HL-60/S4 (cell line): ENCODE results near the gene RRP1.

Experiments used
- in situ Hi-C: fragments of 300-500 bp; cut with MboI; formaldehyde crosslinking; loops from 2 replicates; pipeline ENCODE4 v1.14.3; 2022; ENCODE audit warnings: low sequenced_read_pairs

The RRP1 gene

DNA sequence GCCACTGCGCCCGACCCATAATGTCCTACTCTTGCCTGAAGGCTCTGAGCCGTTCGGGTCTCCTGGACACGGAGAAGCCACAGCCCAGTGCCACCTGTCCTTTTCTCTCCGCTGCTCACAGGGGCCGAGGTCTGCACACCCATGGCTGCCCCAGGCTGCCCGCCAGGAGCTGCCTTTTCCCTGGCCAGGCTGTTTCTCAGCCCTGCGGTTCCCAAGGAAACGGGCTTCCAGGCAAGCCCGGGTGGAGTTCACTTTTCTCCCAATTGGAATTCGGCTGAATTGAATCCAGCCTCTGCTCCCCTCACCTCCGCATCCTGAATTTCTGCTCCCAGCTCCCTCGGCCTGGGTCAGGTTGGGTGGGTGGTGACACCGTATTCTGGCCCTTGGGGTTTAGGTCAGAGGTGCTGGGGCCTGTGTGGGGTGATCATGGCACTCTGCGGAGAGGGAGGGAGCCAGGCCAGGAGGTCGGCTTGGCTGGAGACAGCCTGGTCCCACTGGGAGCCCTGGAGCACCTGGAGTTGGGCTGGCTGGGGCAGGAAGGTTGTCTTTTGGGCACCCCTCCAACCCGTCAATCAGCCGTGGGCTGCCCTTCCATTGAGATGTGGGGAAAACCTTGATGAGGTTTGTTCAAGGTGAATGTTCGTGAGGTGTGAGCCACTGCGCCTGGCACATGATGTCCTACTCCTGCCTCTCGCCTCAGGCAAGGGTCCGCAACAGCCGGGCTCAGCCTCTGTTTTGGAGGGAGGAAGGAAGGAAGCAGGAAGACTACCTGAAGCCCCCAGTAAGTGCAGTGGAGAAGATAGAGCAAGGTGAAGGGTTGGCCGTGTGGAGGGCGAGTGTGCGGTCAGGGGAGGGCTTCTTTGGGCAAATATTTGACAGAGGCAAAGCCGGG is 25.1 kb downstream of the RRP1 start:
- in situ Hi-C loops, result loop anchor here (25.0 kb wide), 1 partner anchor 673 kb away; no protein-coding TSS in a partner anchor

- in situ Hi-C loops, result loop anchor here (25.0 kb wide), 1 partner anchor 672 kb away; no protein-coding TSS in a partner anchor
Observed at GRCh38 chr21:43815107-43815613, 25.8 kb downstream of the RRP1 start.

- in situ Hi-C loops, result loop anchor here (25.0 kb wide), 1 partner anchor 671 kb away; no protein-coding TSS in a partner anchor
Observed at GRCh38 chr21:43815991-43816390, 26.6 kb downstream of the RRP1 start.

DNA sequence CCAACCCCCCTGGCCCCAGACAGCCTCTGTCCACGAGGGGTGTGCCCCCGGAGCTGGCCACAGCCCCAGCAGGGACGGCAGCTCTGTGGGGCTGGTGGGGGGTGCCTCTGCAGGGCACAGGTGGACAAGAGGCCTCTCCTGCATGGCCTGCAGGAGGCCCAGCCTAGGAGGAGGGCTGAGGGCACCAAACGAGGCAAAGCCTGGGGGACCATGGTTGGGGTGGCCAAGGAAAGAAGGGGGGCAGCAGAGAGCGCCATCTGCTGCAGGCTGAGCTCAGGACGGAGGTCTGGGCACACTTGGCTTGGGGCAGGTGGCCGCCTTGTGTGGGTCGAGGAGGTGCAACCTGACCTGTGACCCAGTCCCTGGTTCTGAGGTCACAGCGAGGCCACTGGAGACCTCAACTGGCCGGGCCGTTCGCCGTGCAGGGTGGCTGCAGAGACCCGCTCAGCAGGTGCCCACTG is 27.3 kb downstream of the RRP1 start:
- in situ Hi-C loops, result loop anchor here (25.0 kb wide), 1 partner anchor 671 kb away; no protein-coding TSS in a partner anchor

DNA sequence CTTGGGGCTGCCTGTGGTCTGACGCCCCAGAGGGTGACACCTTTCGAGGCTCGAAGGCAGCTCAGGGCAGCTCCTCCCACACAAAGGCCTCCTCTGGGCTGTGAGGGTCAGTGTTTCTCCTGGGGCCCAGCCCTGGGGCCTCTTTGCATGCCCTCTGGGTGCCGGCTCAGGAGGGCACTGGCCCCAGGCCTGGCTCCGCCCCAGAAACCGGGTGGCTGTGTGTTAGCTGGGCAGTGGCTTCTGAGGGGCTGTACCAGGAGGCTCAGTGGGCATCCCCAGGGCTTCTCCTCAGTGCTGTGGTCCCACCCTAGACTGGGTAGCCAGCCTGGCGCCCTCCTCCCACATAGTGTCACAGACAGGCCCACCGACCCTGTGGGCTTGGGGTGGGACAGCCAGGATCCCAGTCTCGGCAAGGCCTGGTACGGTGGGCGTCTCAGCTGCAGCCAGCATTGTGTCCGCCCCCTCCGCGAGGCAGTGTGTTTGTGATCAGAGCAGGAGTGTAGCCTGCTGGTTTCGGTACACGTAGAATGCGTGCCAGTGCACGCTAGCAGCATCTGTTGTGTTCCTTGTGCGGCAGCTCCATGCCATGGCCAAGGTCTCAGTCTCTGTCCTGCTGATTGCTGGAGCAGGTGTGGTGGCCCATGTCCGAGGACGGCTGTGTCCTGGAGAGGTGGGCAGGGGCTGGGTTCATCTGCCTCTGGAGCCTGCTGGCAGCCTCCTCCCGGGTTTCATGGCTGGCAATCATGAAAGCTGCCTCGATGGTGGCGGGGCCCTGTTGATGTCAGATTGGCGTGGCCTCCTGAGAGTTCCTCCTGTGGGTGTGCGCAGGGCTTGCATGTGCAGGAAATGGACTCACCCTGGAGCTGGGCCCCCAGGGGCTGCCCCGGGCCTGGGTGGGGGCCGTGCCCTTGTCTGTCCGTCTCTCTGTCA is 28.0 kb downstream of the RRP1 start:
- in situ Hi-C loops, result loop anchor here (25.0 kb wide), 1 partner anchor 670 kb away; no protein-coding TSS in a partner anchor

DNA sequence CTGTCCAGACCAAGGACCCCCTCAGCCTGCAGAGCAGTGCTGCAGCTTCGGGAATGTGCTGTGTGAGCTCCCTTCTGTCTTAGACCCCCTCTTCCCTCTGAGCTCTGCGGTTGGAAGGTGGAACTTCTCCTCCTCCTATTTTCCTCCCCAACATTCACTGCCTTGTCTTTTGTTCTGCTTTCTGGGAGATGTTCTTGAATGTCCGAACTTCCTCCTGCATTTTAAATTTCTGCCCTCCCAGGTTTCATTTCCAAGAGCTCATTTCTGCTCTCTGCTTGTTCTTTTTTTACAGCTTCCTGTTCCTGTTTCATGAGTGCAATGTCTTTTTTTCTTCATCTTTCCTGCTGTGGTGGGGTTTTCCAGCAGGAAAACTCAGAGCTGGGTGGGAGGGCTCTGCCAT is 29.3 kb downstream of the RRP1 start:
- in situ Hi-C loops, result loop anchor here (25.0 kb wide), 1 partner anchor 669 kb away; no protein-coding TSS in a partner anchor

DNA sequence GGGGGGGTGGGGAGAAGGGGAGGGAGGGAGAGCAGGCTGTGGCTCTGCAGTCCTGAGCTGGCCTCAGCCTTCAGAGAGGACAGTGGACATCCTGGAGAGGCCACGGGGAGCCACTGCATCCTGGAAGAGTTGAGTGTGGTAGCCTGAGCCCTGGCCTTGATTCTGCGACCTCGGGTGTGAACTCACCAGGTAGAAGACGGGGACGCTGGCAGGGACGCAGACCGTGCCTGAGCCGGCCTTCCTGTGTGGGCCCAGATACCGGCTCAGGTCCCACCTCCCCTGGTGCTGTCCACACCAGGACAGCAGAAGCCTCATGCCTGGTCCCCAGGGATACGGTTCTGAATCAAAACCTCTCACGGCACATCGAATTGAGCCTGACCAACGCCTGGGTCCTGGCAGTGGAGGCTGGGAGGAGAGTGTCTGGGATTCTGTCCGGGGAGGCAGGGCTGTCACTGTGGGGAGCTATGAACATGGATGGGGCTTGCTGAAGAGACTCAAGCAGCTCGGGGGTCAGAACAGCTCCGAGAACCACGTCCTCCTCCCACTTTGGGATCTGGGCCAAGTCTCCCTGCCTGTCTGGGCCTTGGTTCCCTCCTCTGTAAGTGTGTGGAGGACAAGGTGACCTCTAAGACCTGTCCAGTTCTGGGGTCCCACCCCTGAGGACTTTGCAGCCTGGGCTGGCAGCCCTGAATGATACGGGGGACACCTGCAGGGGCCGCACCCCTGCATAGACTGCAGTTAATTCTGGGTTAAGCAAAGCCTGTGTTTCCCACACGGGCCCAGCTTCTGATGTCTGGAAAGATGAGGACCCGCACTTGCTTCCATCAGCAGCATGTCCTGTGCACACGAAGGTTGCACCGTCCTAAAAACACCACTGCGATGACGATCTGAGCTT is 30.4 kb downstream of the RRP1 start:
- in situ Hi-C loops, result loop anchor here (25.0 kb wide), 1 partner anchor 668 kb away; no protein-coding TSS in a partner anchor

GRCh38 chr21:43820466-43820865 is 31.1 kb downstream of the RRP1 start:
- in situ Hi-C loops, result loop anchor here (25.0 kb wide), 1 partner anchor 667 kb away; no protein-coding TSS in a partner anchor

GRCh38 chr21:43822166-43822565 is 32.8 kb downstream of the RRP1 start:
- in situ Hi-C loops, result loop anchor here (25.0 kb wide), 1 partner anchor 665 kb away; no protein-coding TSS in a partner anchor

DNA sequence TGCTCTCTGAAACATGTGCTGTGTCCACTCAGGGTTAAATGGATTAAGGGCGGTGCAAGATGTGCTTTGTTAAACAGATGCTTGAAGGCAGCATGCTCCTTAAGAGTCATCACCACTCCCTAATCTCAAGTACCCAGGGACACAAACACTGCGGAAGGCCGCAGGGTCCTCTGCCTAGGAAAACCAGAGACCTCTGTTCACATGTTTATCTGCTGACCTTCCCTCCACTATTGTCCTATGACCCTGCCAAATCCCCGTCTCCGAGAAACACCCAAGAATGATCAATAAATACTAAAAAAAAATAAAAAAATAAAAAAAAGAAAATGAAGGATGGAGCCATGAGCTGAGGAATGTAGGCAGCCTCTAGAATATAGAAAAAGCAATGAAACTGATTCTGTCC is 33.4 kb downstream of the RRP1 start:
- in situ Hi-C loops, result loop anchor here (25.0 kb wide), 1 partner anchor 665 kb away; no protein-coding TSS in a partner anchor

DNA sequence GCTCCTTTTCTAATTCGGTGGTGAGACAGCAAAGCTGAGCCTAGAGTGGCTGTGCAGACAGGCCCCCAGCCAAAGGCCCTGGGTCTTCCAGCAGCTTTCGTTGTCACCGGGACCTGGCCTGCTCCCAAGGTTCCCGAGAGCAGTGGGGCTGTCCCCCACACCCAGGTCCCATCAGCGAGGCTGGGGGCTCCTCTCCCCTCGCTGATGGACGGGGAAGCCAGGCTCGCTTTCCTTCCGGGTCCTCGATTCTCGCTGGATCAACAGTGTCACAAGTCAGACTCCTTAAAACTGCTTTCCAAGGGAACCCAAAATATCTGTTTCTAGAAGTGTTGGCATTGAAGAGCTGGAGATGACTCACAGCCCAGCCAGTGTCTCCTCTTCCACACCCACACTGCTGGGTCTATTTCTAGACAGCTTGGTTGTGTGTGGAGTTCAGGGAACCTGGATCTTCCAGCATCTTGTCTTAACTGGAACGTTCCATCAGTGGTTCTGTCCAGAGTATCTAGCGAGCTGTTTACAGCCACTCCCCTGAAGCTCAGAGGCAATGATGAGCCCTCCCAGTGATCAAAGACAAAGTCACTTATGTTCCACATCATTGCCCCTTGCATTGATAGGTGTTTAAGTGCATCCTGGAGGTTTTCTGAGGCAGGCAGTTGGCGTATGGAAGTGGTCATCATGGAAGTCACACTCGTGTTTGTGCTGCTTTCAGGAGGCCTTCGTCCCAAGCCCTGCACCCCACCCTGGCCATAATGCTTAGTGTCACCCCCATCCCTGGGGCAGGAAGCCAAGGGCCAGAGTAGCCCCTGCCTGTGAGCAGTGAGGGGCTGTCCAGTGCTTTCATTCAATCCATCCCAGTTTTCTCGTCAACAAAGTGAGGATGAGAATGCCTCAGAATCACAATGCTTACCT is 35.2 kb downstream of the RRP1 start:
- in situ Hi-C loops, result loop anchor here (25.0 kb wide), 1 partner anchor 663 kb away; no protein-coding TSS in a partner anchor

DNA sequence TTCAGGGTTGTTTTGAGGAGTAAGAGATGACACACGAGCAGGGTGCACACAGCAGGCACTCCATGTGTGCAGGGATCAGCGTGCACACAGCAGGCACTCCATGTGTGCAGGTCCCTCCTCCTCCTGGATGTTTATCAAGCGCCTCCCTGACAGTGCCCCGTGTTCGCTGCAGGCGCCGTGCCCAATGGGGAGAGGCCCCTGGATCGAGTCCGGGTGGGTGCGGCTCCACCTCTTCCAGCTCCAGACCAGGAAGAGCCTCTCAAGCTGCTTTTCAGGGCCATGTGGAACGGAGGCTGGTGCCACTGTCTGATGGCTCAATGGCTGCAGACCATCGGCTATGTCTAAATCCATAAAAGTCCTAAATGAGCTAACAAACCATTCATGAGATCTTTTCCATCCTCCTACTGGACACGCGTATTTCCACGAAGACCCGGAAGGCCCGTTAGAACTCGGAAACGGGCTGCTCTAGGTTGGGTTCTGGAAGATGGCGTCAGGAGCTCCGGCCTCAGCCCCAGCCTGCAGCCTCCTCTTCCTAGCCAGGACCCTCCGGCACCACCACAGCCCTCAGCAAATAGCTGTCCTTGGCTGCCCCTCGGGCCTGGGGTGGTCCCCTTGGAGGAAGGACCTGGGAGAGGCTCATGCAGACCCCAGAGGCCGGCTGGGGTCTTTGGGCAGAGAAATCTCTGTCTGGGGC is 36.0 kb downstream of the RRP1 start:
- in situ Hi-C loops, result no loop called here

DNA sequence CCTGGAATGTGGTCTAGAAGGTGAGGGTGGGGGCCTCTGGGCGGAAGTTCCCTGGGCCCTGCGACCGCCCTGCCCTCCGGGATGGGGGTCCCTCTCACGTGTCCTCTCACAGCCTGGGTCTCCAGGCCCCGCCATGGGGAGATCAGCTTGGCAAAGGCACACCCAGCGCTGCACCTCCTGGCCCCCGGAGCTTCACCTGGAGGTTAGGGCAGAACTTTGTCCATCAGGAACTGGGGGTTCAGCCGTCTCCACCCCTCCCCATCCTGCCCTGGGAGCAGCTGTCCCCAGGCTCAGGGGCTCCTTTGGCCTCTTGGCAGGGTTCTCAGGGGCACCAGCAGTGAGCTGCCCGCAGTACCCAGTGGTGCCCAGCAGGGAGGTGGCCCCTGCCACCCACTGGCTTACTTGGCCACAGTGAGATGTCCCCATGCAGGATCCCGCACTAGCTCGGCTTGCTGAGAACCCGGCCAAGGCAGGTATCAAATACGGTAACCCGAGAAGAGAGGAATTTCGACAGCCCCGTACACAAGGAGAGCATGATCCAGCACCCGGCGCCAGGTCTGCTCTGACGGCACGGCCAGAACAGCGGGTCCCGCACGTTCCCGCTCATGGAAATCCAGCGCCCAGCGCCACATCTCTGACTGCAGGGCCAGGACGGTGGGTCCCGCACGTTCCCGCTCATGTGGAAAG is 36.7 kb downstream of the RRP1 start:
- in situ Hi-C loops, result no loop called here

- in situ Hi-C loops, result no loop called here
Observed at GRCh38 chr21:43826623-43826974, 37.2 kb downstream of the RRP1 start.

GRCh38 chr21:43827015-43827611 is 37.7 kb downstream of the RRP1 start:
- in situ Hi-C loops, result no loop called here

- in situ Hi-C loops, result no loop called here
Observed at GRCh38 chr21:43829161-43829560, 39.8 kb downstream of the RRP1 start.

GRCh38 chr21:43829575-43830119 is 40.3 kb downstream of the RRP1 start:
- in situ Hi-C loops, result no loop called here
